ENCODE data around the gene DNAI4.

Gene DNAI4

DNA sequence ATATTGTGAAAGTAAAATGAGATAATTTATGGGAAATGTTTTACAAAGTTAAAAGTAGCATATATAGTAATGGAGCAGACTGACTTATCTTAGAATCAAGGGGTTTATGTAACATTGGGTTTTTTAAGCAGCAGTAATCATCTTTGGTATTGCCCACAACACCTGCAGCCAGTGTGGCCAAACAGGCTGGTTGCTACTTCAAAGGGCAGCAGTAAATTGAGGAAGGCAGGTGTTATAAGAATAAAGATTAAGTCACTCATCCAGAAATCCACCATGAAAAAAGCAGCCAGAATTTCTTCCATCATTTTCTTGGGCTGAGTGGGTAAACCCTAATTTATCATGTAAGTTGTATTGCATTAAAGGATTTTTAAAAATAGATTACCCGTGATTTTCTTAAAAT, 155.7 kb downstream of the DNAI4 start:
- DNase-seq (ENCODE audit: low spot score): no peak
- H3K27ac ChIP-seq: no peak overlapping the region
- TF ChIP-seq, protein P1, sequence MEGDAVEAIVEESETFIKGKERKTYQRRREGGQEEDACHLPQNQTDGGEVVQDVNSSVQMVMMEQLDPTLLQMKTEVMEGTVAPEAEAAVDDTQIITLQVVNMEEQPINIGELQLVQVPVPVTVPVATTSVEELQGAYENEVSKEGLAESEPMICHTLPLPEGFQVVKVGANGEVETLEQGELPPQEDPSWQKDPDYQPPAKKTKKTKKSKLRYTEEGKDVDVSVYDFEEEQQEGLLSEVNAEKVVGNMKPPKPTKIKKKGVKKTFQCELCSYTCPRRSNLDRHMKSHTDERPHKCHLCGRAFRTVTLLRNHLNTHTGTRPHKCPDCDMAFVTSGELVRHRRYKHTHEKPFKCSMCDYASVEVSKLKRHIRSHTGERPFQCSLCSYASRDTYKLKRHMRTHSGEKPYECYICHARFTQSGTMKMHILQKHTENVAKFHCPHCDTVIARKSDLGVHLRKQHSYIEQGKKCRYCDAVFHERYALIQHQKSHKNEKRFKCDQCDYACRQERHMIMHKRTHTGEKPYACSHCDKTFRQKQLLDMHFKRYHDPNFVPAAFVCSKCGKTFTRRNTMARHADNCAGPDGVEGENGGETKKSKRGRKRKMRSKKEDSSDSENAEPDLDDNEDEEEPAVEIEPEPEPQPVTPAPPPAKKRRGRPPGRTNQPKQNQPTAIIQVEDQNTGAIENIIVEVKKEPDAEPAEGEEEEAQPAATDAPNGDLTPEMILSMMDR (IDR thresholded peaks at IDR 0.05): no peak
- H3K4me3 ChIP-seq: no peak overlapping the region

DNA sequence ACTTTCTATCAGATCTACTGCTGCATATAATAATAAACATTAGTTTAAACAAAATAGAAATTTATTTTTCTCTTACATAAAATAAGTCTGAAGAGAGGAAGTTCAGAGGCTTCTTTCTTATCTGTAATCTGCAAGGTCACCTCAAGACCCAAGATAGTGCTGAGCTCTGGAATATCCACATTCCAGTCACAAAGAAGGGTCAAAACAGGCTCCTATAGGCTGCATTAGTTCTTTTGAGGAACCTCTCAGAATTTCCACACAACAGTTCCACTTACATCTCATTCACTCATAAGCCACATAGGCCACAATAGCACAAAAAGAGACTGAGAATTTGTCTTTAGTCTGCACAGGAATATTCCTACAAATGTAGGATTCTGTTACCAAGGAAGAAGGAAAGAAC, 157.0 kb downstream of the DNAI4 start:
- no peak for DNase-seq (ENCODE audit: low spot score)
- TF ChIP-seq, protein P1 (IDR thresholded peaks at IDR 0.05): no peak
- Histone ChIP-seq H3K27ac (no peak overlapping the region), H3K4me3 (no peak overlapping the region)

- TF ChIP-seq, protein P1 (IDR thresholded peaks at IDR 0.05): peak; percentile 41
- DNase-seq (ENCODE audit: low spot score): no peak
- no peak overlapping the region for H3K4me3 ChIP-seq
Measured at GRCh38 chr1:66764994-66765578, 159.6 kb downstream of the DNAI4 start.

More at GRCh38 chr1:66764994-66765578, 159.6 kb downstream of the DNAI4 start:
- no peak overlapping the region for H3K27ac ChIP-seq

All from coronary artery (tissue), 2 donors.